CD14-positive monocyte (primary cell): ENCODE results near the gene SMIM11. TPM values are rescaled to one million over a fixed set of nuclear protein-coding genes. Genes with fewer than 3 reads are reported as not detected.

Experiments used
- DNase-seq, 3 donors: peaks; one replicate each; pipeline ENCODE4 v3.0.0-alpha.2; 2011 to 2022
- H2AFZ ChIP-seq: 2 replicates; pipeline ENCODE4 v1.6.0; 2012; ENCODE audit warnings: mild to moderate bottlenecking, low read depth, low read length, inconsistent platforms; ENCODE audit not compliant: insufficient read depth, poor library complexity, severe bottlenecking
- H3K27ac ChIP-seq, 2 donors: 1 replicate in 1 of 2; 2 replicates in 1 of 2; pipeline ENCODE4 v1.5.1; 2012 to 2013; ENCODE audit warnings: low read length in 2 of 2, control low read depth in 1 of 2, inconsistent platforms in 1 of 2, low read depth in 1 of 2, mild to moderate bottlenecking in 1 of 2
- H3K27me3 ChIP-seq, 2 donors: one replicate each; pipeline versions ENCODE4 v1.6.0 to v1.6.1; 2011 to 2013; ENCODE audit warnings: low read length in 2 of 2; ENCODE audit not compliant: control insufficient read depth in 2 of 2, insufficient read depth in 2 of 2
- H3K36me3 ChIP-seq, 2 donors: replicated peaks in 1 of 2; 1 replicate in 1 of 2; 2 replicates in 1 of 2; pipeline versions ENCODE4 v1.5.1 to v1.6.1; 2012 to 2013; ENCODE audit warnings: low read length in 2 of 2, control low read depth in 1 of 2, inconsistent platforms in 1 of 2, mild to moderate bottlenecking in 1 of 2; ENCODE audit not compliant: insufficient read depth in 2 of 2, control insufficient read depth in 1 of 2
- H3K4me1 ChIP-seq, 2 donors: 1 replicate in 1 of 2; 2 replicates in 1 of 2; pipeline versions ENCODE4 v1.5.1 to v1.6.1; 2012 to 2013; ENCODE audit warnings: low read length in 2 of 2, control low read depth in 1 of 2, inconsistent platforms in 1 of 2, mild to moderate bottlenecking in 1 of 2, moderate library complexity in 1 of 2; ENCODE audit not compliant: insufficient read depth in 2 of 2, control insufficient read depth in 1 of 2
- H3K4me2 ChIP-seq: replicated peaks from 2 replicates; pipeline ENCODE3; 2012; ENCODE audit warnings: low read length, moderate library complexity, mild to moderate bottlenecking; ENCODE audit not compliant: poor library complexity, severe bottlenecking; ENCODE audit errors: extremely low read depth
- H3K4me3 ChIP-seq, 3 experiments: fragments of 200-600 bp in 1 of 3; sonication (generic) in 1 of 3; replicated peaks in 1 of 3; 1 replicate in 2 of 3; 2 replicates in 1 of 3; pipeline ENCODE4 v1.5.1; 2011 to 2013; ENCODE audit warnings: low read length in 3 of 3, mild to moderate bottlenecking in 3 of 3, control low read depth in 2 of 3, low read depth in 2 of 3, inconsistent platforms in 1 of 3, moderate library complexity in 1 of 3
- H3K79me2 ChIP-seq: 2 replicates; pipeline ENCODE4 v1.6.0; 2012; ENCODE audit warnings: mild to moderate bottlenecking, control low read depth, inconsistent platforms, low read length, moderate library complexity; ENCODE audit not compliant: insufficient read depth
- H3K9ac ChIP-seq: 2 replicates; pipeline ENCODE4 v1.6.0; 2017; ENCODE audit warnings: low read length, mild to moderate bottlenecking; ENCODE audit not compliant: insufficient read depth, poor library complexity, severe bottlenecking
- H3K9me3 ChIP-seq, 2 donors: replicated peaks in 1 of 2; 1 replicate in 1 of 2; 2 replicates in 1 of 2; pipeline versions ENCODE4 v1.5.1 to v1.6.1; 2012 to 2013; ENCODE audit warnings: low read length in 2 of 2, control low read depth in 1 of 2; ENCODE audit not compliant: control insufficient read depth in 1 of 2, insufficient read depth in 1 of 2
- H4K20me1 ChIP-seq: 2 replicates; pipeline ENCODE4 v1.6.0; 2012; ENCODE audit warnings: mild to moderate bottlenecking, low read length, control low read depth, moderate library complexity; ENCODE audit not compliant: insufficient read depth
- H3K27ac Mint-ChIP-seq, 7 donors: one replicate each; pipeline ENCODE4 v1.8.0; 2020; ENCODE audit warnings: mild to moderate bottlenecking in 7 of 7, mixed read lengths in 7 of 7, moderate library complexity in 6 of 7, inconsistent platforms in 2 of 7
- H3K27me3 Mint-ChIP-seq, 3 donors: one replicate each; pipeline ENCODE4 v1.8.0; 2021 to 2022; ENCODE audit warnings: low read depth in 3 of 3, mild to moderate bottlenecking in 3 of 3, mixed read lengths in 3 of 3, moderate library complexity in 3 of 3, inconsistent platforms in 1 of 3
- H3K36me3 Mint-ChIP-seq, 2 donors: one replicate each; pipeline ENCODE4 v1.8.0; 2020; ENCODE audit warnings: mixed read lengths in 2 of 2, inconsistent platforms in 1 of 2, mild to moderate bottlenecking in 1 of 2
- H3K4me1 Mint-ChIP-seq: one replicate; pipeline ENCODE4 v1.8.0; 2020; ENCODE audit warnings: mild to moderate bottlenecking, mixed read lengths
- H3K4me3 Mint-ChIP-seq, 2 donors: one replicate each; pipeline ENCODE4 v1.8.0; 2020; ENCODE audit warnings: mild to moderate bottlenecking in 2 of 2, mixed read lengths in 2 of 2, moderate library complexity in 1 of 2
- H3K9me3 Mint-ChIP-seq, 7 donors: one replicate each; pipeline ENCODE4 v1.8.0; 2020 to 2022; ENCODE audit warnings: mixed read lengths in 7 of 7, mild to moderate bottlenecking in 6 of 7, moderate library complexity in 6 of 7, inconsistent platforms in 2 of 7
- CTCF ChIP-seq: fragments of 200-600 bp; IDR thresholded peaks from one replicate; pipeline ENCODE4 v1.8.0; 2022; ENCODE audit warnings: antibody characterized with exemption, mild to moderate bottlenecking
- WGBS: methylation state at CpG from one replicate; pipeline ENCODE4 v1.1.5; 2013; ENCODE audit warnings: missing lambda C conversion rate; ENCODE audit not compliant: insufficient coverage; 5-methylcytosine and 5-hydroxymethylcytosine counted together
- intact Hi-C, 2 donors: fragments of 100-400 bp; cut with micrococcal nuclease; formaldehyde crosslinking; loops; one replicate each; pipeline versions ENCODE4 v1.15.0 to v1.15.1; 2023
- polyA plus RNA-seq, 3 donors: library from polyadenylated mRNA; depleted of rRNA in 1 of 3; unstranded in 2 of 3; stranded (reverse) in 1 of 3; fragments of 300-500 nt in 2 of 3; fragments of >200 nt in 1 of 3; fragmentation: Illumina TruSeq in 2 of 3; gene quantifications; 1 replicate in 2 of 3; 2 replicates in 1 of 3; pipeline ENCODE4 v1.2.3, GENCODE V29; 2012 to 2021

Gene SMIM11
- polyA plus RNA-seq, 3 donors, result 1.8 to 10.7 (median 4.0) TPM

GRCh38 chr21:34331726-34332125, 43.6 kb upstream of the SMIM11 start:
- 94% methylated on average over 3 of the region's 5 CpGs for WGBS
- H3K4me1 ChIP-seq, result peaks cover 5% of the 10 kb centered on the region in 2 donors
- H3K36me3 ChIP-seq, result no peaks in the 10 kb centered on the region
- Mint-ChIP-seq H3K4me1 (peaks cover 9% of the 10 kb centered on the region), H3K4me3 (no peak overlapping the region), H3K27me3 (peaks cover 4 to 8% (median 5%) of the 10 kb centered on the region in 3 donors), H3K27ac (no peak overlapping the region), H3K36me3 (no peaks in the 10 kb centered on the region), H3K9me3 (peaks cover 8 to 16% (median 12%) of the 10 kb centered on the region in 7 donors)
- H3K4me2 ChIP-seq, result no peak overlapping the region
- DNase-seq, result no peak
- intact Hi-C loops, result no loop called here
- no peak overlapping the region for H2AFZ ChIP-seq
- no peak overlapping the region for H3K27ac ChIP-seq
- H3K27me3 ChIP-seq, result no peaks in the 10 kb centered on the region
- no peak overlapping the region for H3K9ac ChIP-seq
- H3K9me3 ChIP-seq, result peaks cover 0 to 14% of the 10 kb centered on the region in 2 donors
- H4K20me1 ChIP-seq, result no peaks in the 10 kb centered on the region
- TF ChIP-seq CTCF, result no peak
- H3K4me3 ChIP-seq, result no peak overlapping the region
- H3K79me2 ChIP-seq, result no peaks in the 10 kb centered on the region

GRCh38 chr21:34332347-34332746, 43.0 kb upstream of the SMIM11 start:
- Histone ChIP-seq H3K4me2 (no peak overlapping the region), H3K4me3 (no peak overlapping the region), H3K27me3 (no peaks in the 10 kb centered on the region), H3K36me3 (no peaks in the 10 kb centered on the region), H4K20me1 (no peaks in the 10 kb centered on the region), H3K4me1 (peaks cover 5% of the 10 kb centered on the region in 2 donors), H2AFZ (no peak overlapping the region), H3K9me3 (peaks cover 0 to 14% of the 10 kb centered on the region in 2 donors), H3K9ac (no peak overlapping the region), H3K27ac (no peak overlapping the region), H3K79me2 (no peaks in the 10 kb centered on the region)
- no peak for DNase-seq
- Mint-ChIP-seq H3K4me3 (no peak overlapping the region), H3K36me3 (no peaks in the 10 kb centered on the region), H3K27ac (no peak overlapping the region), H3K27me3 (peaks cover 3 to 6% (median 5%) of the 10 kb centered on the region in 3 donors), H3K9me3 (peaks cover 8 to 16% (median 12%) of the 10 kb centered on the region in 7 donors), H3K4me1 (peaks cover 9% of the 10 kb centered on the region)
- TF ChIP-seq CTCF, result no peak
- intact Hi-C loops, result no loop called here
- WGBS, result 88% methylated on average over 5 of the region's 6 CpGs
